Caco-2 (cell line): ENCODE measurements around the gene ADCY4. TPM values are rescaled to one million over a fixed set of nuclear protein-coding genes. Genes with fewer than 3 reads are reported as not detected.

ENCODE experiments used
- BruUV-seq: library from RNA; stranded (reverse); fragments of 400-500 nt; replicated peaks from 2 replicates; lab custom pipeline; 2021; lab: Mats Ljungman, UMichigan
- CTCF ChIA-PET: fragments of 300-600 bp; sonication (Branson Sonifier 250); formaldehyde crosslinking; loops from one replicate; lab custom pipeline; 2022; ENCODE audit warnings: antibody characterized with exemption; lab: Charles Lee
- POLR2A ChIA-PET: fragments of 300-600 bp; sonication (Branson Sonifier 250); formaldehyde crosslinking; loops from one replicate; lab custom pipeline; 2022; ENCODE audit warnings: antibody characterized with exemption; lab: Charles Lee
- DNase-seq, 2 experiments: peaks; one replicate each; pipeline versions ENCODE4 v3.0.0 to v3.0.0-alpha.2; 2020 to 2022
- H3K27me3 ChIP-seq: replicated peaks from 2 replicates; pipeline ENCODE4 v1.6.0; 2011; ENCODE audit warnings: low read length; ENCODE audit not compliant: control insufficient read depth, insufficient read depth
- H3K36me3 ChIP-seq: 2 replicates; pipeline ENCODE4 v1.5.1; 2011; ENCODE audit warnings: low read length; ENCODE audit not compliant: control insufficient read depth, insufficient read depth
- H3K4me1 ChIP-seq: fragments of 250-450 bp; sonication (Bioruptor Pico); 2 replicates; pipeline ENCODE4 v1.5.1; 2020; ENCODE audit warnings: mild to moderate bottlenecking
- H3K4me3 ChIP-seq: 2 replicates; pipeline ENCODE4 v1.5.1; 2011; ENCODE audit warnings: low read depth, mild to moderate bottlenecking, control low read depth, low read length
- H3K9me3 ChIP-seq: fragments of 250-450 bp; sonication (Bioruptor Pico); 2 replicates; pipeline ENCODE4 v1.5.1; 2020; ENCODE audit warnings: mild to moderate bottlenecking, moderate library complexity
- H3K27ac Mint-ChIP-seq: one replicate; pipeline ENCODE4 v1.8.0; 2022; ENCODE audit warnings: mixed read lengths; ENCODE audit not compliant: unreplicated experiment
- H3K27me3 Mint-ChIP-seq: one replicate; pipeline ENCODE4 v1.8.0; 2022; ENCODE audit warnings: mixed read lengths; ENCODE audit not compliant: insufficient read depth, unreplicated experiment
- H3K36me3 Mint-ChIP-seq: one replicate; pipeline ENCODE4 v1.8.0; 2022; ENCODE audit warnings: mild to moderate bottlenecking, mixed read lengths; ENCODE audit not compliant: insufficient read depth, unreplicated experiment
- H3K4me1 Mint-ChIP-seq: one replicate; pipeline ENCODE4 v1.8.0; 2022; ENCODE audit warnings: low read depth, mixed read lengths; ENCODE audit not compliant: unreplicated experiment
- H3K4me3 Mint-ChIP-seq: one replicate; pipeline ENCODE4 v1.8.0; 2022; ENCODE audit warnings: mild to moderate bottlenecking, moderate library complexity, mixed read lengths; ENCODE audit not compliant: unreplicated experiment
- H3K9me3 Mint-ChIP-seq: one replicate; pipeline ENCODE4 v1.8.0; 2022; ENCODE audit warnings: mixed read lengths; ENCODE audit not compliant: unreplicated experiment
- CTCF ChIP-seq, 2 experiments: fragments of 200-600 bp in 1 of 2; IDR thresholded peaks; 1 replicate in 1 of 2; 2 replicates in 1 of 2; pipeline versions ENCODE4 v1.5.1 to v1.8.0; 2011 to 2022; ENCODE audit warnings: antibody characterized with exemption in 1 of 2, control low read depth in 1 of 2, inconsistent platforms in 1 of 2, low read depth in 1 of 2, low read length in 1 of 2, mild to moderate bottlenecking in 1 of 2, moderate library complexity in 1 of 2; ENCODE audit not compliant: insufficient read depth in 1 of 2, severe bottlenecking in 1 of 2, unreplicated experiment in 1 of 2
- intact Hi-C: fragments of 100-400 bp; cut with micrococcal nuclease; formaldehyde crosslinking; loops from one replicate; pipeline ENCODE4 v1.10.0; 2022; ENCODE audit not compliant: unreplicated experiment
- total RNA-seq: library from RNA; stranded (reverse); gene quantifications from 2 replicates; pipeline ENCODE4 v1.2.3, GENCODE V29; 2022

The ADCY4 gene
- total RNA-seq, 1 experiment from 2014 or later: 0.57 TPM

- ChIA-PET POLR2A (no interaction called here), CTCF (interaction anchor here (1.3 kb wide), 1 partner anchor 47 kb away, joined by 4 read pairs; the partner anchor contains the start of gene TINF2)
- H3K4me1 Mint-ChIP-seq: no peaks in the 10 kb centered on the region
- Histone ChIP-seq H3K9me3 (no peaks in the 10 kb centered on the region), H3K4me1 (no peaks in the 10 kb centered on the region), H3K36me3 (peaks cover 3% of the 10 kb centered on the region), H3K27me3 (no peaks in the 10 kb centered on the region), H3K4me3 (no peak overlapping the region)
- no peak overlapping the region for H3K4me3 Mint-ChIP-seq
- BruUV-seq: no TSS peak
- H3K36me3 Mint-ChIP-seq: peaks cover 11% of the 10 kb centered on the region
- DNase-seq: no peak
- H3K9me3 Mint-ChIP-seq: no peaks in the 10 kb centered on the region
- intact Hi-C loops: no loop called here
- no peaks in the 10 kb centered on the region for H3K27me3 Mint-ChIP-seq
- no peak overlapping the region for H3K27ac Mint-ChIP-seq
- no peak for TF ChIP-seq CTCF (IDR thresholded peaks at IDR 0.05; ENCODE audit: insufficient read depth in 1 of 2, low read depth in 1 of 2, low read length in 1 of 2, severe bottlenecking in 1 of 2, unreplicated experiment in 1 of 2)
Observed at GRCh38 chr14:24289649-24290280, 45.1 kb downstream of the ADCY4 start.

GRCh38 chr14:24286996-24287395 lies 47.9 kb downstream of the ADCY4 start:
- ChIA-PET CTCF (no interaction called here), POLR2A (no interaction called here)
- Mint-ChIP-seq H3K4me3 (no peak overlapping the region), H3K9me3 (no peaks in the 10 kb centered on the region), H3K27ac (no peak overlapping the region), H3K4me1 (no peaks in the 10 kb centered on the region), H3K36me3 (peaks cover 2% of the 10 kb centered on the region), H3K27me3 (no peaks in the 10 kb centered on the region)
- no TSS peak for BruUV-seq
- H3K36me3 ChIP-seq: no peaks in the 10 kb centered on the region
- H3K4me1 ChIP-seq: no peaks in the 10 kb centered on the region
- intact Hi-C loops: no loop called here
- H3K4me3 ChIP-seq: no peak overlapping the region
- TF ChIP-seq CTCF (IDR thresholded peaks at IDR 0.05; ENCODE audit: insufficient read depth in 1 of 2, low read depth in 1 of 2, low read length in 1 of 2, severe bottlenecking in 1 of 2, unreplicated experiment in 1 of 2): no peak
- no peak for DNase-seq
- H3K27me3 ChIP-seq: no peaks in the 10 kb centered on the region
- H3K9me3 ChIP-seq: no peaks in the 10 kb centered on the region

GRCh38 chr14:24285351-24285750 lies 49.5 kb downstream of the ADCY4 start:
- Mint-ChIP-seq H3K4me3 (no peak overlapping the region), H3K36me3 (no peaks in the 10 kb centered on the region)
- CTCF ChIA-PET: interaction anchor here (0.6 kb wide), 1 partner anchor 10 kb away, joined by 4 read pairs; no protein-coding TSS in a partner anchor

More at GRCh38 chr14:24285351-24285750, 49.5 kb downstream of the ADCY4 start:
- Histone ChIP-seq H3K36me3 (no peaks in the 10 kb centered on the region), H3K9me3 (no peaks in the 10 kb centered on the region), H3K4me1 (no peaks in the 10 kb centered on the region), H3K27me3 (no peaks in the 10 kb centered on the region), H3K4me3 (no peak overlapping the region)
- Mint-ChIP-seq H3K27me3 (no peaks in the 10 kb centered on the region), H3K9me3 (no peaks in the 10 kb centered on the region), H3K4me1 (no peaks in the 10 kb centered on the region), H3K27ac (no peak overlapping the region)
- TF ChIP-seq CTCF (IDR thresholded peaks at IDR 0.05; ENCODE audit: insufficient read depth in 1 of 2, low read depth in 1 of 2, low read length in 1 of 2, severe bottlenecking in 1 of 2, unreplicated experiment in 1 of 2): no peak
- POLR2A ChIA-PET: no interaction called here
- DNase-seq: no peak
- intact Hi-C loops: no loop called here
- no TSS peak for BruUV-seq
